K562 (cell line): Measurements from ENCODE around the gene SIK3. TPM values are rescaled to one million over a fixed set of nuclear protein-coding genes. Genes with fewer than 3 reads are reported as not detected.

Experiments used
- BACH1 ChIP-seq: fragments of 200-800 bp; sonication (Bioruptor generic); IDR thresholded peaks from 2 replicates; pipeline ENCODE4 v1.6.1; 2016; ENCODE audit warnings: missing genetic modification characterization, missing compliant biosample characterization
- BRD9 ChIP-seq: fragments of 450-650 bp; IDR thresholded peaks from 2 replicates; pipeline ENCODE4 v1.6.1; 2018; ENCODE audit warnings: low read depth; ENCODE audit not compliant: partially characterized antibody
- CBX2 ChIP-seq: fragments of 200-600 bp; sonication (generic); IDR thresholded peaks from one replicate; pipeline ENCODE4 v1.6.1; 2012; ENCODE audit warnings: mild to moderate bottlenecking, low read length, inconsistent platforms; ENCODE audit not compliant: insufficient read depth, poor library complexity, severe bottlenecking
- CREM ChIP-seq: IDR thresholded peaks from 2 replicates; pipeline ENCODE4 v1.6.1; 2014; ENCODE audit warnings: antibody characterized with exemption, low read depth
- EHMT2 ChIP-seq: fragments of 450-650 bp; IDR thresholded peaks from 2 replicates; pipeline ENCODE4 v1.6.1; 2018; ENCODE audit warnings: antibody characterized with exemption
- FUS ChIP-seq: fragments of 200-400 bp; formaldehyde crosslinking; optimal IDR thresholded peaks from 2 replicates; pipeline ENCODE3; 2017; ENCODE audit warnings: low read depth, low read length
- HDAC1 ChIP-seq, 2 experiments: fragments of 450-650 bp; IDR thresholded peaks; 2 replicates each; pipeline ENCODE4 v1.6.1; 2016 to 2017; ENCODE audit warnings: inconsistent platforms in 1 of 2, mild to moderate bottlenecking in 1 of 2, moderate library complexity in 1 of 2
- ID3 ChIP-seq, 2 experiments: fragments of 250-450 bp in 1 of 2; fragments of 450-650 bp in 1 of 2; sonication (Bioruptor Pico) in 1 of 2; IDR thresholded peaks; 2 replicates each; pipeline versions ENCODE4 v1.6.1 to v1.8.0; 2016 to 2021; ENCODE audit warnings: mild to moderate bottlenecking in 2 of 2, moderate library complexity in 2 of 2, missing compliant biosample characterization in 1 of 2, missing genetic modification characterization in 1 of 2
- KAT2B ChIP-seq: IDR thresholded peaks from one replicate; pipeline ENCODE4 v1.6.1; 2012; ENCODE audit warnings: low read depth, mild to moderate bottlenecking, control low read depth, inconsistent platforms, low read length, moderate library complexity
- KLF6 ChIP-seq: fragments of 250-450 bp; sonication (Bioruptor Pico); IDR thresholded peaks from 2 replicates; pipeline ENCODE4 v1.4.0; 2020; ENCODE audit warnings: mild to moderate bottlenecking, moderate library complexity, borderline replicate concordance
- MAFF ChIP-seq: IDR thresholded peaks from 2 replicates; pipeline ENCODE4 v1.6.1; 2012; ENCODE audit warnings: low read length, improper control_type of control experiment
- MTA3 ChIP-seq: fragments of 450-650 bp; formaldehyde crosslinking; IDR thresholded peaks from 2 replicates; pipeline ENCODE4 v1.6.1; 2017; ENCODE audit warnings: mild to moderate bottlenecking, borderline replicate concordance
- NFATC3 ChIP-seq: fragments of 450-650 bp; IDR thresholded peaks from 2 replicates; pipeline ENCODE4 v1.6.1; 2017; ENCODE audit warnings: mild to moderate bottlenecking
- PBX2 ChIP-seq, 2 experiments: IDR thresholded peaks in 1 of 2; conservative IDR thresholded peaks in 1 of 2; 2 replicates each; pipeline ENCODE4 v1.6.1; 2016; ENCODE audit warnings: low read depth in 2 of 2, mild to moderate bottlenecking in 1 of 2, missing compliant biosample characterization in 1 of 2, missing genetic modification characterization in 1 of 2, moderate library complexity in 1 of 2
- RBBP5 ChIP-seq: fragments of 200-600 bp; sonication (generic); IDR thresholded peaks from 2 replicates; pipeline ENCODE4 v1.6.1; 2012; ENCODE audit warnings: borderline replicate concordance, mild to moderate bottlenecking, low read length, control low read depth, inconsistent platforms; ENCODE audit not compliant: insufficient read depth, poor library complexity, severe bottlenecking
- RCOR1 ChIP-seq, 2 experiments: IDR thresholded peaks; 2 replicates each; pipeline ENCODE4 v1.6.1; 2012; ENCODE audit warnings: low read depth in 2 of 2, low read length in 2 of 2, borderline replicate concordance in 1 of 2, improper control_type of control experiment in 1 of 2
- SFPQ ChIP-seq: fragments of 200-400 bp; formaldehyde crosslinking; IDR thresholded peaks from 2 replicates; pipeline ENCODE4 v1.6.1; 2017; ENCODE audit warnings: mild to moderate bottlenecking, low read depth, low read length, moderate library complexity
- SIN3B ChIP-seq: fragments of 450-650 bp; IDR thresholded peaks from 2 replicates; pipeline ENCODE4 v1.6.1; 2017; ENCODE audit warnings: low read depth, mild to moderate bottlenecking, moderate library complexity
- TEAD1 ChIP-seq, 2 experiments: fragments of 450-650 bp in 1 of 2; sonication (generic) in 1 of 2; formaldehyde crosslinking; IDR thresholded peaks; 2 replicates each; pipeline versions ENCODE4 v1.4.0 to v1.8.0; 2020 to 2022; ENCODE audit warnings: mild to moderate bottlenecking in 2 of 2, missing genetic modification reagents in 1 of 2
- TSC22D4 ChIP-seq: fragments of 450-650 bp; IDR thresholded peaks from 2 replicates; pipeline ENCODE4 v1.6.1; 2016; ENCODE audit warnings: missing genetic modification characterization, missing biosample characterization, control low read depth
- ZNF232 ChIP-seq: sonication (generic); formaldehyde crosslinking; IDR thresholded peaks from 2 replicates; pipeline ENCODE4 v1.8.0; 2022; ENCODE audit warnings: mild to moderate bottlenecking, missing genetic modification reagents
- polyA plus RNA-seq, 8 experiments: library from polyadenylated mRNA; depleted of rRNA in 4 of 8; stranded (reverse) in 5 of 8; unstranded in 3 of 8; fragments of >200 nt; fragmentation: Nextera tagmentation in 2 of 8; fragmentation: Illumina TruSeq in 1 of 8; extraction: Ambion mirVana in 2 of 8; extraction: Trizol in 1 of 8; gene quantifications; 2 replicates each; pipeline versions ENCODE4 v1.2.1 to v1.2.3, GENCODE V29; 2011 to 2014; ENCODE audit warnings: inconsistent platforms in 1 of 8, missing spikeins in 1 of 8
- total RNA-seq, 7 experiments: library from RNA; depleted of rRNA in 6 of 7; stranded (reverse); fragments of >200 nt in 6 of 7; fragmentation: Illumina TruSeq in 2 of 7; extraction: Trizol in 2 of 7; gene quantifications; 2 replicates each; pipeline versions ENCODE4 v1.2.1 to v1.2.3, GENCODE V29; 2011 to 2021; ENCODE audit warnings: low replicate concordance in 1 of 7

SIK3 gene
- total and polyA plus RNA-seq, 9 of the 15 experiments (the other 6 are each of a cell fraction or from before 2014, with no cell fraction given): 1.6 to 21.6 (median 8.0) TPM

- TF ChIP-seq RBBP5 (no peak), KLF6 (CRISPR knock-in tag) (no peak), TSC22D4 (no peak), ID3 (CRISPR knock-in tag; IDR thresholded peaks at IDR 0.05) (no peak), ID3 (tag; IDR thresholded peaks at IDR 0.05) (peak; percentile 69; the same call in 1 of the 2 replicates), SFPQ (no peak), MTA3 (no peak), RCOR1 (IDR thresholded peaks at IDR 0.05; ENCODE audit: borderline replicate concordance in 1 of 2, low read depth in 2 of 2, low read length in 2 of 2) (peak in 1 of 2 experiments; percentile 93; a peak in 2 of 4 replicates), CREM (0 out of 2 replicates have a peak, but pooled peaks have one; percentile 18), HDAC1 (IDR thresholded peaks at IDR 0.05) (peak in 1 of 2 experiments; percentile 58; a peak in 1 of 4 replicates), SIN3B (no peak), PBX2 (CRISPR knock-in tag; IDR thresholded peaks at IDR 0.05; ENCODE audit: low read depth) (no peak), PBX2 (tag; conservative IDR thresholded peaks at IDR 0.05; ENCODE audit: low read depth) (peak; percentile 42), KAT2B (no peak), ZNF232 (CRISPR knock-in tag) (no peak), CBX2 (no peak), EHMT2 (peak; percentile 13; the same call in 1 of the 2 replicates), BACH1 (tag) (peak; percentile 97), NFATC3 (peak; percentile 94), MAFF (peak; percentile 88), TEAD1 (CRISPR knock-in tag; IDR thresholded peaks at IDR 0.05) (peak in 1 of 2 experiments; percentile 70; a peak in 1 of 4 replicates), BRD9 (peak; percentile 64), FUS (no peak)
Observed at GRCh38 chr11:117072517-117073461, 25.4 kb downstream of the SIK3 start (continued).
